T-cell (primary cell): ENCODE measurements around the gene CFAP107. TPM values are rescaled to one million over a fixed set of nuclear protein-coding genes. Genes with fewer than 3 reads are reported as not detected.

Experiments
- ATAC-seq, 4 experiments: fragments of 200-7000 bp in 3 of 4; fragments of 150-1000 bp in 1 of 4; cut with Tn5 transposase; replicated peaks in 1 of 4; 1 replicate in 3 of 4; 2 replicates in 1 of 4; pipeline ENCODE4 v1.10.0; 2021; ENCODE audit warnings: moderate library complexity in 3 of 4, mild to moderate bottlenecking in 2 of 4, moderate number of reproducible peaks in 1 of 4
- CTCF ChIA-PET, 2 donors: fragments of 300-600 bp; sonication (Branson Sonifier 250); formaldehyde crosslinking; loops; one replicate each; lab custom pipeline; 2022; ENCODE audit warnings: antibody characterized with exemption in 2 of 2; lab: Charles Lee
- POLR2A ChIA-PET, 2 donors: fragments of 300-600 bp; sonication (Branson Sonifier 250); formaldehyde crosslinking; loops; one replicate each; lab custom pipeline; 2022; ENCODE audit warnings: antibody characterized with exemption in 2 of 2; lab: Charles Lee
- DNase-seq, 35 experiments: peaks; one replicate each; pipeline versions ENCODE4 v3.0.0 to v3.0.0-alpha.2; 2013 to 2023
- H3K27ac ChIP-seq: one replicate; pipeline ENCODE4 v1.5.1; 2013; ENCODE audit warnings: low read length
- H3K27me3 ChIP-seq, 2 experiments: replicated peaks in 1 of 2; 1 replicate in 1 of 2; 2 replicates in 1 of 2; pipeline versions ENCODE4 v1.6.1 to v1.7.0; 2013; ENCODE audit warnings: low read length in 1 of 2, mixed read lengths in 1 of 2; ENCODE audit not compliant: control insufficient read depth in 2 of 2, insufficient read depth in 2 of 2; ENCODE audit errors: extremely low read depth in 1 of 2
- H3K36me3 ChIP-seq, 2 donors: 1 replicate in 1 of 2; 2 replicates in 1 of 2; pipeline versions ENCODE4 v1.6.1 to v1.7.0; 2013; ENCODE audit warnings: low read length in 1 of 2; ENCODE audit not compliant: control insufficient read depth in 2 of 2, insufficient read depth in 1 of 2; ENCODE audit errors: extremely low read depth in 1 of 2
- H3K4me1 ChIP-seq, 2 experiments: 1 replicate in 1 of 2; 2 replicates in 1 of 2; pipeline versions ENCODE4 v1.6.1 to v1.7.0; 2013; ENCODE audit warnings: low read length in 2 of 2, mixed read lengths in 1 of 2; ENCODE audit not compliant: insufficient read depth in 2 of 2, control insufficient read depth in 1 of 2; ENCODE audit errors: extremely low read depth in 1 of 2
- H3K4me3 ChIP-seq, 2 donors: 1 replicate in 1 of 2; 2 replicates in 1 of 2; pipeline versions ENCODE4 v1.5.1 to v1.7.0; 2013; ENCODE audit warnings: mild to moderate bottlenecking in 2 of 2, low read length in 1 of 2, moderate library complexity in 1 of 2; ENCODE audit not compliant: control insufficient read depth in 1 of 2; ENCODE audit errors: extremely low read depth in 1 of 2
- H3K9me3 ChIP-seq: 2 replicates; pipeline ENCODE4 v1.7.0; 2013
- H3K27ac Mint-ChIP-seq, 2 donors: one replicate each; pipeline ENCODE4 v1.8.0; 2020 to 2021; ENCODE audit warnings: mild to moderate bottlenecking in 2 of 2, mixed read lengths in 2 of 2
- H3K27me3 Mint-ChIP-seq, 2 donors: one replicate each; pipeline ENCODE4 v1.8.0; 2021 to 2022; ENCODE audit warnings: mixed read lengths in 2 of 2
- H3K36me3 Mint-ChIP-seq: one replicate; pipeline ENCODE4 v1.8.0; 2021; ENCODE audit warnings: mixed read lengths
- H3K4me1 Mint-ChIP-seq, 3 donors: one replicate each; pipeline ENCODE4 v1.8.0; 2020 to 2022; ENCODE audit warnings: mixed read lengths in 3 of 3, mild to moderate bottlenecking in 1 of 3
- H3K4me3 Mint-ChIP-seq, 3 donors: one replicate each; pipeline ENCODE4 v1.8.0; 2020 to 2022; ENCODE audit warnings: mild to moderate bottlenecking in 3 of 3, mixed read lengths in 3 of 3, moderate library complexity in 3 of 3
- H3K9me3 Mint-ChIP-seq, 3 donors: one replicate each; pipeline ENCODE4 v1.8.0; 2020 to 2022; ENCODE audit warnings: mixed read lengths in 3 of 3
- WGBS: methylation state at CpG from one replicate; pipeline ENCODE4 v1.1.5; 2013; ENCODE audit warnings: missing lambda C conversion rate; ENCODE audit not compliant: insufficient coverage; 5-methylcytosine and 5-hydroxymethylcytosine counted together
- total RNA-seq, 35 experiments: library from RNA in 6 of 35; stranded (reverse) in 6 of 35; fragments of 120-200 nt in 1 of 35; gene quantifications; one replicate each; pipeline versions ENCODE4 v1.2.1 to v1.2.4 and lab custom pipeline; 2013 to 2026

The CFAP107 gene
- total RNA-seq, 5 donors from 2014 or later (not counting 1 experiment from before 2014, with no cell fraction given) = not detected

DNA sequence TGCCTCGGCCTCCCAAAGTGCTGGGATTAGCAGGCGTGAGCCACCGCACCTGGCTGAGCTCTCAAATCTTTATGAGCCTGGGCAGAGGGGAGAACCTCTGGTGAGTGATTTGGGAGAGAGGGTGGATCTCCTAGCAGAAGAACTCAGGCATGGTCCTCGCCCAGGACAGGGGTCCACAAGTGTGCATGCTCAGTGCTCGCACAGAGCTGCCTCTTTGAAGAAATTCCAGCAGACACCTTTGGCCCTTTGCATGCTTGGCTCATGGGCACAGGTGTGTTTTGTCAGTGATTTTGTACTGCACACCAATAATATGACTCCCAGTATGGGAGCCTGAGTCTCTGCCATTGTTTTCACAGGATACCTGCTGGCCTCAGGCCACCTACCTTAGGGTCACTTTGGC lies 15.8 kb downstream of the CFAP107 start:
- no peak overlapping the region for H3K27ac ChIP-seq
- peaks cover 0 to 29% of the 10 kb centered on the region in 2 experiments for H3K27me3 ChIP-seq
- no peaks in the 10 kb centered on the region for H3K4me1 ChIP-seq
- DNase-seq (no peak), ATAC-seq (no peak)
- CTCF ChIA-PET = no interaction called here
- H3K4me3 Mint-ChIP-seq = no peak overlapping the region
- no peaks in the 10 kb centered on the region for H3K9me3 Mint-ChIP-seq
- no peaks in the 10 kb centered on the region for H3K9me3 ChIP-seq
- H3K27ac Mint-ChIP-seq = no peak overlapping the region
- H3K27me3 Mint-ChIP-seq = peaks cover 20 to 34% of the 10 kb centered on the region in 2 donors
- 72% methylated on average over 4 of the region's 5 CpGs for WGBS
- H3K4me3 ChIP-seq = no peak overlapping the region
- POLR2A ChIA-PET = no interaction called here
- no peaks in the 10 kb centered on the region for H3K36me3 Mint-ChIP-seq
- no peaks in the 10 kb centered on the region for H3K4me1 Mint-ChIP-seq
- no peaks in the 10 kb centered on the region for H3K36me3 ChIP-seq

DNA sequence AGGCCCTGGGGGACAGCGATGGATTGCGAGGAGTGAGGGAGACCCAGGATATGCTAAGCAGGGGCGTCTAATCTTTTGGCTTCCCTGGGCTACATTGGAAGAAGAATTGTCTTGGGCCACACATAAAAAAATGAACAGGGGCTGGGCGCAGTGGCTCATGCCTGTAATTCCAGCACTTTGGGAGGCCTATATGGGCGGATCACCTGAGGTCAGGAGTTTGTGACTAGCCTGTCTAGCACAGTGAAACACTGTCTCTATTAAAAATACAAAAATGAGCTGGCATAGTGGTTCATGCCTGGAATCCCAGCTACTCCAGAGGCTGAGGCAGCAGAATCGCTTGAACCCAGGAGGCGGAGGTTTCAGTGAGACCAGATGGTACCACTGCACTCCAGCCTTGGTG lies 16.8 kb downstream of the CFAP107 start:
- H3K36me3 Mint-ChIP-seq = no peaks in the 10 kb centered on the region
- ChIA-PET CTCF (interaction anchor here in 1 of 2 donors (1.0 kb wide), 1 partner anchor 355 kb away, joined by 3 read pairs; no protein-coding TSS in a partner anchor), POLR2A (interaction anchor here in 1 of 2 donors (0.6 kb wide), 1 partner anchor 44 kb away, joined by 3 read pairs; no protein-coding TSS in a partner anchor)
- ATAC-seq (no peak), DNase-seq (no peak)
- 85% methylated on average over 6 of the region's 7 CpGs for WGBS
- H3K27me3 Mint-ChIP-seq = peaks cover 22 to 37% of the 10 kb centered on the region in 2 donors
- peaks cover 0 to 24% of the 10 kb centered on the region in 2 experiments for H3K27me3 ChIP-seq
- H3K9me3 ChIP-seq = no peaks in the 10 kb centered on the region
- H3K4me1 ChIP-seq = no peaks in the 10 kb centered on the region
- no peaks in the 10 kb centered on the region for H3K9me3 Mint-ChIP-seq
- H3K36me3 ChIP-seq = no peaks in the 10 kb centered on the region
- no peak overlapping the region for H3K4me3 Mint-ChIP-seq
- no peak overlapping the region for H3K27ac Mint-ChIP-seq
- H3K27ac ChIP-seq = no peak overlapping the region
- H3K4me3 ChIP-seq = no peak overlapping the region
- no peaks in the 10 kb centered on the region for H3K4me1 Mint-ChIP-seq

DNA sequence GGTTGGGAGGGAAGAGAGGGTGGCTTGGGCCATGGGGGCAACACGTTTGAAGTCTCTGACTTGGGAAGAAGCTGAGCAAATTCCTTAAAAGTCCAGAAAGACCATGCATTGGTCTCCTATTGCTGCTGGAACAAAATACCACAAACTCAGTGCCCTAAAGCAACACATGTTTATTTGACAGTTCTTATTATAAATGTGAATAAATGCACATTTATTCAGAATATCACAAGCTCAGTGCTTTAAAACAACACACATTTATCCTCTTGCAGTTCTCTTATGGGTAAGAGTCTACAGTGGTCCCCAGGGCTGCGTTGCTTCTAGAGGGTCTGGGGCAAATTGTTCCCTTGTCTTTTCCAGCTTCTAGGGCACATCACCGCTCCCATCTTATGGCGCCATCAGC lies 17.5 kb downstream of the CFAP107 start:
- H3K36me3 ChIP-seq = no peaks in the 10 kb centered on the region
- Mint-ChIP-seq H3K4me1 (no peaks in the 10 kb centered on the region), H3K27ac (no peak overlapping the region), H3K4me3 (no peak overlapping the region), H3K36me3 (no peaks in the 10 kb centered on the region), H3K9me3 (no peaks in the 10 kb centered on the region), H3K27me3 (peaks cover 25 to 37% of the 10 kb centered on the region in 2 donors)
- no peak overlapping the region for H3K4me3 ChIP-seq
- H3K27ac ChIP-seq = no peak overlapping the region
- no peaks in the 10 kb centered on the region for H3K9me3 ChIP-seq
- no peak for DNase-seq
- H3K4me1 ChIP-seq = no peaks in the 10 kb centered on the region
- ChIA-PET CTCF (interaction anchor here in 1 of 2 donors (1.0 kb wide), 1 partner anchor 356 kb away, joined by 3 read pairs; no protein-coding TSS in a partner anchor), POLR2A (no interaction called here)
- peaks cover 3 to 20% of the 10 kb centered on the region in 2 experiments for H3K27me3 ChIP-seq
- WGBS = 93% methylated on average over 2 of the region's 4 CpGs
- ATAC-seq = no peak

DNA sequence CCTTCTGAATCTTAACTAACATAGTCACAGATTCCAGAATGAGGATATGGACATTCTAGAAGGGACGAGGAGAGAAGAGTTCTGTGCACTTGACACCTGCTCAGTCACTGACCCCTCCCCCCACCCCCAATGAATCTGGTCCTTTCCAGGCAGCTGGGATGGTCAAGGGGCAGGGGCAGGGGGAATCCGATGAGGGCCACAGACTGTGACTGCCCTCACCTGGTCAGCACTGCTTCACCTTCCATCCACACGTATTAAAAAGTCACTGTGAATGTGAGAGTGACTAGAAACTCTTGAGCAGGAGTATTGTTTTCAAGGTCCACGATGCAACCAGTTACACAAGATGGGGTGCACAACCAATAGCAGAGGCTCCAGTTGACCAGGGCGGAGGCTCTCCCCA lies 18.0 kb downstream of the CFAP107 start:
- DNase-seq = no peak
- Histone ChIP-seq H3K27me3 (peaks cover 3 to 25% of the 10 kb centered on the region in 2 experiments), H3K27ac (no peak overlapping the region), H3K4me1 (no peaks in the 10 kb centered on the region), H3K9me3 (no peaks in the 10 kb centered on the region), H3K36me3 (no peaks in the 10 kb centered on the region), H3K4me3 (no peak overlapping the region)
- Mint-ChIP-seq H3K27me3 (peaks cover 28 to 36% of the 10 kb centered on the region in 2 donors), H3K27ac (no peak overlapping the region), H3K36me3 (no peaks in the 10 kb centered on the region), H3K4me3 (no peak overlapping the region), H3K4me1 (no peaks in the 10 kb centered on the region), H3K9me3 (no peaks in the 10 kb centered on the region)
- ATAC-seq = no peak
- WGBS = 50% methylated on average over 1 of the region's 5 CpGs
- ChIA-PET CTCF (no interaction called here), POLR2A (no interaction called here)

DNA sequence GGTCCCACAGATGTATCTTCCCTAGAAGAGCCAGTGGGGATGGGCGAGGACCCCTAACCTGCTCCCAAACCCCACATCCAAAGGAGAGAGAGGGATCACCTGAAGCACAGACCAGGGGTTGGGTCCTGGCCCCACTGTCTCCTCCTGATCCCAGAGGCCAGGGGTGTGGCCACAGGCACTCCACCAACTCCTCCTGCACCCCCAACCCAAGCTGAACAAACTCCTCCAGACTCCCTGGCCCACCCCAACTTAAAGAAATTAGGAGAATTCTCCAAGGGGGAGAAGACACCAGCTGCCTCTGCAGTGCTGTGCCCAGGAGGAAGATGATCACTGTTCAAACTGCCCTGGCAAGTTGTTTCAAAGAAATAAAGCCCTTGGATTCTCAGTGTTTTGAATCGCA lies 23.0 kb downstream of the CFAP107 start:
- Mint-ChIP-seq H3K27ac (no peak overlapping the region), H3K36me3 (peaks cover 5% of the 10 kb centered on the region), H3K9me3 (no peaks in the 10 kb centered on the region), H3K4me1 (no peaks in the 10 kb centered on the region), H3K4me3 (no peak overlapping the region), H3K27me3 (peaks cover 47 to 53% of the 10 kb centered on the region in 2 donors)
- H3K27me3 ChIP-seq = peaks cover 3 to 43% of the 10 kb centered on the region in 2 experiments
- ChIA-PET POLR2A (no interaction called here), CTCF (no interaction called here)
- H3K4me3 ChIP-seq = no peak overlapping the region
- no peak for ATAC-seq
- H3K27ac ChIP-seq = no peak overlapping the region
- no peaks in the 10 kb centered on the region for H3K9me3 ChIP-seq
- H3K36me3 ChIP-seq = no peaks in the 10 kb centered on the region
- WGBS = 100% methylated on average over 1 of the region's 2 CpGs
- no peaks in the 10 kb centered on the region for H3K4me1 ChIP-seq
- DNase-seq = no peak

DNA sequence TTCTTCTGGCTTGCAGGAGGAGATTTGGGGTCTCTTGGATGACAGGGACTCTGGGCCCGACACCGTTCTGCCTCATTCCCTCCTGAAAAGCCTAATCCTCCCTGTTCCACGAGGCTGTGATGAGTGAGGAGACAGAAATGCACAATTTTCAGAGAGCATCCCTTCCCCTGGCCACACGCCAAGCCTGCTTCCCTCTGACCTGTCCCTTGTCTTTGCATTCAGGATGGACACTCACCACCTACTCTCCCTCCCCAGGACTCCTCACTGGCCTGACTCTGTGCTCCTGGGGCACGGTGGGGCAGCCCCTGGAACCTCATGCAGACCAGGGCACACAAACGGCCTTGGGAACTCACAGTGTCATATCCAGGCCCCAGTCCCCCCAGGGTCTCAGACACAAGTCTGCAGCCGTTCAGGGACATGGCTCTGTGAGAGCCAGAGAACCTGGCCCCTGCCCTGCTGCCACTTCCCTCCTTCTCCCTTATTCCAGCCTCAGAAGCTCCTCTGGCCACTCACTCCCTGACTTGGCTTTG lies 24.0 kb downstream of the CFAP107 start:
- Histone ChIP-seq H3K36me3 (no peaks in the 10 kb centered on the region), H3K4me1 (no peaks in the 10 kb centered on the region), H3K4me3 (no peak overlapping the region), H3K27me3 (peaks cover 3 to 43% of the 10 kb centered on the region in 2 experiments), H3K9me3 (no peaks in the 10 kb centered on the region), H3K27ac (no peak overlapping the region)
- H3K9me3 Mint-ChIP-seq = no peaks in the 10 kb centered on the region
- peak overlapping the region in 1 of 2 donors; percentile 36 for H3K27ac Mint-ChIP-seq
- WGBS = 50% methylated on average over 5 of the region's 7 CpGs
- H3K27me3 Mint-ChIP-seq = peaks cover 47 to 55% of the 10 kb centered on the region in 2 donors
- peaks cover 5% of the 10 kb centered on the region for H3K36me3 Mint-ChIP-seq
- ChIA-PET CTCF (no interaction called here), POLR2A (no interaction called here)
- H3K4me3 Mint-ChIP-seq = no peak overlapping the region
- ATAC-seq = no peak
- no peak for DNase-seq
- H3K4me1 Mint-ChIP-seq = no peaks in the 10 kb centered on the region
